ENCODE data around the gene EFNA5.

DNA sequence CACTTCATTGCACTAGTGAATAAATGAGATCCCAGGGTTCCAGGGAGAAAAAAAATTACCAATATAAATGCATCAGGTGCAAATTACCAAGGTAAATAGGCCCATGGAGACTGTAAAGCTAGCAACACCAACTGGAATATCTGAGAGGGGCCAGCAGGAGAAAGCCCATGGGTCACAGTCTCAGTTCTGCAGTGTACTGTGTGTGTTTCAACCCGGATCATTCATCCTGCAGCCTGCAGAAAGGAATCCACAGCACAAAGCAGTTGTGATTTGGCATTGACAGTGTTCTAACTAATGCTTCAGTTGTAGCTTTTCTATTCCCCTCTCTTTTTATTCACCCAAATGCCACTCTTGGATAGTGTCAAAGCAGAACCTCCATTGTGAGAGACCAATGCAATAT, 171.0 kb downstream of the EFNA5 start:
- TF ChIP-seq, protein P1, sequence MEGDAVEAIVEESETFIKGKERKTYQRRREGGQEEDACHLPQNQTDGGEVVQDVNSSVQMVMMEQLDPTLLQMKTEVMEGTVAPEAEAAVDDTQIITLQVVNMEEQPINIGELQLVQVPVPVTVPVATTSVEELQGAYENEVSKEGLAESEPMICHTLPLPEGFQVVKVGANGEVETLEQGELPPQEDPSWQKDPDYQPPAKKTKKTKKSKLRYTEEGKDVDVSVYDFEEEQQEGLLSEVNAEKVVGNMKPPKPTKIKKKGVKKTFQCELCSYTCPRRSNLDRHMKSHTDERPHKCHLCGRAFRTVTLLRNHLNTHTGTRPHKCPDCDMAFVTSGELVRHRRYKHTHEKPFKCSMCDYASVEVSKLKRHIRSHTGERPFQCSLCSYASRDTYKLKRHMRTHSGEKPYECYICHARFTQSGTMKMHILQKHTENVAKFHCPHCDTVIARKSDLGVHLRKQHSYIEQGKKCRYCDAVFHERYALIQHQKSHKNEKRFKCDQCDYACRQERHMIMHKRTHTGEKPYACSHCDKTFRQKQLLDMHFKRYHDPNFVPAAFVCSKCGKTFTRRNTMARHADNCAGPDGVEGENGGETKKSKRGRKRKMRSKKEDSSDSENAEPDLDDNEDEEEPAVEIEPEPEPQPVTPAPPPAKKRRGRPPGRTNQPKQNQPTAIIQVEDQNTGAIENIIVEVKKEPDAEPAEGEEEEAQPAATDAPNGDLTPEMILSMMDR (IDR thresholded peaks at IDR 0.05; ENCODE audit: borderline replicate concordance, extremely low read depth, low read length, poor library complexity, severe bottlenecking) = no peak
- TF ChIP-seq EZH2 (IDR thresholded peaks at IDR 0.05; ENCODE audit: borderline replicate concordance, low read depth, low read length, severe bottlenecking) = no peak

All from DND-41 (cell line).